ENCODE results near the gene HCN3.

- no peak for TF ChIP-seq CTCF (IDR thresholded peaks at IDR 0.05; ENCODE audit: low read length)
- no peak for TF ChIP-seq EZH2 (IDR thresholded peaks at IDR 0.05; ENCODE audit: borderline replicate concordance, low read length)
Observed at GRCh38 chr1:155305881-155306391, 28.7 kb downstream of the HCN3 start.
